GM18520 (cell line): ENCODE data around the gene TOR2A.

ENCODE experiments used
- ATAC-seq: cut with Tn5 transposase; IDR thresholded peaks from one replicate; pipeline ENCODE4 v1.9.1; 2021; ENCODE audit not compliant: unreplicated experiment

Gene TOR2A

DNA sequence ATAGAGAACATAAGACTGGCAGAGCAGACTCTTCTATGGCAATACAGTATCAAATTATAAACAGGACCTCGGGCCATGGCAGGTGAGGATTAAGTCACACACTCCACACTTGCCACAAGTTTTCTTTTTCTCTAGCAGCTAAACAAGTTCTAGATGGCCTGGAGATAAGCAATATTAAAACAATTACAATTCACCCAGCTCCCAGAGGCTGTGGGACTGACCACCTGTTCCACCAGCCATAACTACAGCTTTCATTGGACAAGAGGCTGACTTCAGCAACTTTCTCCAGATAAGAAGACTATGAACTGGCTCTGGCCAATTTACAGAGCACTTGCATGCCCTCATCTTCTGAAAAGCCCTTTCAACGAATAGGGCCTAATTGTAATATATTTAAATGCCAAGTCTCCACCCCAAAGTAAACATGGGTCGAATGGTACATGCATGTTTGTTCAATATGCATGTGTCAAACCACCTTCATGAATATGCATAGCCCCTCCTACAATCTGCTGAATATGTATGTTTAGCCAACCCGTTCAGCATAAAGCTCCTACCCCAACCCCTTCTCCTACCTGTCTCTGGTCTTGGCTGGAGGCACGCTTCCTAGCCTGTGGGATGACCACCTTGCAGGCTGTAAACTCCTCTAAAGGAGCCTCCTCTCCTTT, 34.4 kb downstream of the TOR2A start:
- no peak for ATAC-seq

DNA sequence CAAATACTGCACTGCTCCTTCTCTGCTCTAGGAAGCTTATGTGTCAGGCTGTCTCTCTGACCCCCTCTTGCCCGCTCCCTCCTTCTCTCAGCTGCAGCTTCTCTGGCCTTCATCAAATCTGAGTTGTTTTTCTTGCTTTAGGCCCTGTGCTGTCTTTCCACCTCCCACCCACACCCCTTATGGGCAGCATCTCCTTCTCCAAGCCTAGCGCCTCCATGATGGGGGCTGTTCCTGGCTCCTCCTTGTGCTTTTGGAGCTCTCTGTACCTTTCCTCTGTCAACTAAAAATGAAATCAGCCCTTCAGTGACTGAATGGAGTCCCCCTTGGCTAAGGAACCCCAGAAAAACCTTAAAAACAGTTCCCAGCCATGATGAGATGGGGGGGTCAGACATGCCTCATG, 35.0 kb downstream of the TOR2A start:
- no peak for ATAC-seq

DNA sequence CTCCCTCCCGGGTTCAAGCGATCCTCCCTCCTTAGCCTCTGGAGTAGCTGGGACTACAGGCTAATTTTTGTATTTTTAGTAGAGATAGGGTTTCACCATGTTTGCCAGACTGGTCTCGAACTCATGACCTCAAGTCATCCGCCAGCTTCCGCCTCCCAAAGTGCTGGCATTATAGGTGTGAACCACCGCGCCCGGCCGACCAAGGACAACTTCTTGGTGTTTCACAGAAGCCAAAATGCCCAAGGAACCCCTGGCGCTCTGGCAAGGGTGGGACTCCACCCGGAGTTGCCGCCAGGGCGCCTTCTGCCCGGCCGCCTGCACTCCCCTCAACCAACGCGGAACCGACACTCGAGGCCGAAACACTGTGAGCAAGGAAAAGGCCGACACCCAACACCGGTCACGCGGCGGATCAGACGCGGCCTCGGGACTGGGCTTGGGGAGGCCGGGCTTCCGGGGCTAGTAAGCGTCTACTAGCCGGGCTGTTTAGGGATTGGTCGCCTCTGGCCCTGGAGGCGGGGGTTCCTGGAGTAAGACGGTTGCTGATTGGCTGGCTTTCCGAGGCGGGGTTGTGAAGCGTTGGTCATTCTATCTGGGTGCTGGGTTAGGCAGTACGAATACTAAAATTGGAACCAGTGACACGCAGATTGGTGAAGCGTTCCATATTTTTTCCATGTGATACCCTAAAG, 36.0 kb downstream of the TOR2A start:
- no peak for ATAC-seq

DNA sequence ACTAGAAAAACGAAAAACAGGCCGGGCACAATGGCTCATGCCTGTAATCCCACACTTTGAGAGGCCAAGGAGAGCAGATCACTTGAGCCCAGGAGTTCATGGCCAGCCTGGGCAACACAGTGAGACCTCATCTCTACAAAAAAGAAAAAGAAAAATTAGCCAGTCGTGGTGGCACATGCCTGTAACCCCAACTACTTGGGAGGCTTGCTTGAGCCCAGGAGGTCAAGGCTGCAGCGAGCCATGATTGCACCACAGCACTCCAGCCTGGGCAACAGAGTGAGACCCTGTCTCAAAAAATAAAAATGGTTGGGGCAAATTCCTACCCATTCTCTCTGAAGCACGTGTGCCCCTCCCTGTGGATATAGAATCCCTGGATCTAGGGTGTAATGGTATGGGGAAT, 36.7 kb downstream of the TOR2A start:
- no peak for ATAC-seq

DNA sequence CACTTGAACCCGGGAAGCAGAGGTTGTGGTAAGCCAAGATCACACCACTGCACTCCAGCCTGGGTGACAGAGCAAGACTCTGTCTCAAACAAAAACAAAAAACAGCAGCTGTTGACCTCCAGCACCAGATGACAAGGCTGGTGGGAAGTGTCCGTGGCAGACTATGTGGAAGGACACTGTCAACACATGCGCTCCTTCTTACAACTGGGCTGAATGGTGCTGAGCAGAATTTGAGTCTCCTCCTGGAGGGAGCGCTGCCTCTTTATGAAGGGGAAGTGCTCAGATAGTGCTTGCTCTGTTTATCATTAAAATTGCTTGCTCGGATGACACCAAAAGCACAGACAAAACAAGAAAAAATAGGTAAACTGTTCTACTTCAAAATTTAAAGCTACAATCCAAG, 37.5 kb downstream of the TOR2A start:
- no peak for ATAC-seq

DNA sequence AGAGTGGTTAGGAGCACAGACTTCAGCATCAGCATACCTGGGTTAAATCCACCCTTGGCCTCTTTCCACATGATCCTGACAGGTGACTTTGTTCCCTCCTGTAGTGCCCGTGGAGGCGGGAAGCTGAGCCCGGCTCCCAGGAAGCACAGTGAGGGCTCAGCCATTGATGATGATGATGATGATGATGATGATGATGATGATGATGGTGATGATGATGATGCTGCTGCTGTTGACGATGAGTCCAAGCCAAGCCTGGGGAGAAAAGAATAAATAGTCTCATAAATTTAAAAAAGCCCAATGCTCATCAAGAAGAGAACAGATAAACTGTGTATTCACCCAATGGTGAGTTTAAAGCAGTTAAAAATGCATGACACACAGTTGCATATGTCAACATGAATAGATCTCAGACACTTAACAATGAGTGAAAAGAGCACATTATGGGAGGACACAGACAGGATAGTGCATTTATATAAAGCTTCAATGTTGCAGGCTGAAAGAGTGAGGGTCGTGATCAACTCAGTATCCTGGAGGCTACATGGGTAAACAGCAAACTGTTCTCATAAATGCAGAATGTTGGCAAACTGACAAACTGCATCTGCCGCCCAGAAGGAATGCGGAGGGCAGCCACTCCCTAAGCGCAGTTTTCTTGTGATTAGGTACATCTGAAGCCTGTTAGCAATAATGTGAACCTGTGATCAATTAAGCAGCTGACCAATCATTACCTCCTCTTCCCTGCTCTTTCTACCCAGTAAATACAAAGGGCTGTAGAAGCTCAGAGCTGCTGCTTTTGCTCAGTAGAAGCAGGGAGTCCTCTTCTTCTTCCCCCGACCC, 40.0 kb downstream of the TOR2A start:
- no peak for ATAC-seq

DNA sequence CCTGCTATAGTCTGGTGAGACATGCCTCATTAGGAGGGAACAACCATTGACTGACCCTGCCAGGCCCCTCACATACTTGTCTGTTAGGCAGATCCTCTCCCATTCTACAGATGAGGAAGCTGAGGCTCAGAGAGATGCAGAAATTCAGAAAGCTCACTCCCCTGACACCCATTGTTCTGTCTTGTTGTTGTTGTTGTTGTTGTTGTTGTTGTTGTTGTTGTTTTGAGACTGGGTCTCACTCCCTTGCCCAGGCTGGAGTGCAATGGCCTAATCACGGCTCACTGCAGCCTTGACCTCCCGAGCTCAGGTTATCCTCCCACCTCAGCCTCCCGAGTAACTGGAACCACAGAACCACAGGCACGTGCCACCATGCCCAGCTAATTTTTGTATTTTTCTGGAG, 41.4 kb downstream of the TOR2A start:
- ATAC-seq: no peak

DNA sequence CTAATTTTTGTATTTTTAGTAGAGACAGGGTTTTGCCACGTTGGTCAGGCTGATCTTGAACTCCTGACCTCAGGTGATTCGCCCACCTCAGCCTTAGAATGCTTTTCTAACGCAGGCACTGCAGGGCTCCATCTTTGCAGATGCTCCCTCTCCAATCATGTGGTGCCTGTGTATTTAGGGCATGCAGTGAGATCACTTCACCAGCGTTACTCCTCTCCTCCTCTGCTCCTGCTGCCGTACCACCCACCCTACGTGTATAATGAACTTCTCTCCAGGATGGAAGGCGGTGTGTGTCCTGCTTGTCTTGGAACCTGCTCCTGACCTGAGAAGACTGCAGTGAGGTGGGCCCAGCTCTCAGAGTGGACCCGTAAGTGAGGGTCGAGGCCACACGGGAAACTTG, 42.0 kb downstream of the TOR2A start:
- ATAC-seq: no peak

DNA sequence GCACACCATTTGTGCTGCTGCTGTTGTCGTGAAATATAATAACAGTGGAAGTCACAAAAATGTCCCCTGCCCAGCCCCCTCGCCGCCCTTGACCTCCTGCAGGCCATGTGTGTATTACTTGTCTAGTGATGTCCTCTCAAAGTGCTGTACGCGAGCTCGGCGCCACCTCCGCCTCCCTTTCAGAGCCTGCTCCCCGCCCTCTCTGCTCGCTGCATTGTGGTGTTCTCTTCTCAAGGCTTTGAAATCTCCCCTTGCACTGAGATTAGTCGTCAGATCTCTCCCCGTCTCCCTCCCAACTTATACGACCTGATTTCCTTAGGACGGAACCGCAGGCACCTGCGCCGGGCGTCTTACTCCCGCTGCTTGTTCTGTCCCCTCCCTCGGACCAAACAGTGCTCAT, 43.0 kb downstream of the TOR2A start:
- ATAC-seq: no peak

DNA sequence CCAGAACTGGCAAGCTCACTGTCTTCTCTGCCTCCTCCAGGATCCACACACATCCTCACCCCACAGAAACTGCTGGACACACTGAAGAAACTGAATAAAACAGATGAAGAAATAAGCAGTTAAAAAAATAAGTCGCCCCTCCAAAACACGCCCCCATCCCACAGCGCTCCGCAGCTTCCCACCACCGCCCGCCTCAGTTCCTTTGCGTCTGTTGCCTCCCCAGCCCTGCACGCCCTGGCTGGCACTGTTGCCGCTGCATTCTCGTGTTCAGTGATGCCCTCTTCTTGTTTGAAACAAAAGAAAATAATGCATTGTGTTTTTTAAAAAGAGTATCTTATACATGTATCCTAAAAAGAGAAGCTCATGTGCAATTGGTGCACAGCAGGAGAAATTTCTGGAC, 44.4 kb downstream of the TOR2A start:
- no peak for ATAC-seq

DNA sequence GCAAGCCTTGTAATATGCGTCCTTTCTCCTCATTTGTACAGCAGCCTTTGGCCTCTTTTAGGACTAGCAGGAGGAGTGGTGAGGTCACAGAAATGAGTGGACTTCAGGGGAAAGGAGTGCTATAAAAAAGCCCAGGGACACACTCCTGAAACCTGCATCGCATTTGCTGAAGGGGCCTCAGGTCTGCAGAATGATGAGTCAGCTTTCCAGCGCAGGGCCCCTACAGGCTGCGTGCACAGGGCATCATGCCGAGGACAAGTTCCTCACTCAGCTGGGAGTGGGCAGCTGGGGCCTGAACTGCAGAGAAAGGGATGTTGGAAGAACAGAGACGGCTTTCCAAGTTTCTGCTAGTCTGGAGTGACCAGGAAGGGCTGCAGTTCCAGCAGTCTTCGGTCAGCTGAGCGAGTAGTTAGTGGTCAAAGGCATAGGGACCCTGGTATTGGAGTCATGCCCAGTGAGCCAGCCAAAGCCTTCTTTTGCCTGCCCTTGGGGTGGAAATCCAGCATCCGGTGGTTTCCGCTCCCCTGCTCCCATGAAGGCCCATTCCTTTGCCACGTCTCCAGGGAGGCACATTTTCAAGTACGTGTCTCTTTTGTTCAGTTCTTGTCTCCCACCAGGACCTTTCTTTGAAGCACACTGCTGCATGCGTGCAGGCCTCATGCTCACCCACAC, 45.6 kb downstream of the TOR2A start:
- no peak for ATAC-seq

DNA sequence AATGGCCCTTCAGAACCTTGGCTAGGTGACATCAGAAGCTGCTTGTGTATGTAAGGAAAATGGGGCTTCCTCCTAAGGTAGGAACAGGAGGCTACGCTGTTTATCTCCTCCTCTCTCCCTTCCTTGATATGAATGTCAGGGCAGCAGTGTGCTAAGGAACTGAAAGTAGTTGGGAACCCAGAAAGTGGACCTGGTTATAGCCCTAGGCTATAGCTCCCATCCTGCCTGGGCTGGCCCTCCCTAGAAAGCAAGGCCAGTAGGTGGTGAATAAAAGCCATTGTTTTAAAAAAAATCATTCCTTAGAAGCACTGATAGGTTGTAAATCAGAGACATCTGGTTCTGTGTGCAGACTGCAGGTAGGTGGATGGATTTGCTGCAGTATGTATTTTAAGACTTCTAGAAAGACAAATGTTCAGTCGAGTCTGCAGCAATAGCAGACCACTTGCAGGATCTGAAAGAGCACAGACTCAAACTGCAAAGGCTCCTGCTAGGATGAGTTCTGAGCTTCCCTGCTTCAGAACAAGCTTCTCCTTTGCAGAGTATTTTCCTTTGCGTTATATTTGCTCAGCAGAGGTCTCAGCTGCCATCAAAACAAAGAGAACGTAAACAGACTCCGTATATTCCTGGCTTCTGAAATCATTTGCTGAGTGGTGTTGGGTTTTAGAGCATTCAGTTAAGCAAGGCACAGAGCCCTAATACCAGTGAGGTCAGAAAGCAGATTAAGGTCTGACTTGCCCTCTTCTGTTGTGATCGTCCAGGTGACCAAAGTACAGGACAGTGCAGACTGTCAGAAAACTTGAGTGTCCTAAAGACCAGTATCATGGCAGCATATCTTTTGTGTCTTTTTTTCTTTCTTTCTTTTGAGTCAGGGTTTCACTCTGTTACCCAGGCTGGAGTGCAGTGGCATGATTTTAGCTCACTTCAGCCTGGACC, 48.4 kb downstream of the TOR2A start:
- no peak for ATAC-seq

DNA sequence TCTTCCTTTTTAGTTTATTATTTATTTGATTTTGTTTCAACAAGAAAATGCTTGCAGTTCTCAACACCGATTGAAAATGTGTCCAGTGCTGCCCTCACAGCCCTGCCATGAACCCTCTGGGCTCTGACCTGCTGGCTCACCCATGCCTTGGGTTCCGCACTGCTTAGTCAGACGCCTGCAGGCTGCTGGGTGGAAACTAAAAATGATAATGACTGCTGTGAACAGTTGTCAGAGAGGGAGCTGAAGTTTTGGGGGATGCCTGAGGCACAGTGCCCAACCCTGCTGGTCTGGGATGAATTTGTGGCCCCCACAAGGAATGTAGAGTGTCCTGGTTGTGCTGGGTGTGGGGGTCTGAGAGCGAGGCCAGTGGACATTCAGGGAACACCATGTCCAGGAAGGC, 50.5 kb downstream of the TOR2A start:
- ATAC-seq: no peak

DNA sequence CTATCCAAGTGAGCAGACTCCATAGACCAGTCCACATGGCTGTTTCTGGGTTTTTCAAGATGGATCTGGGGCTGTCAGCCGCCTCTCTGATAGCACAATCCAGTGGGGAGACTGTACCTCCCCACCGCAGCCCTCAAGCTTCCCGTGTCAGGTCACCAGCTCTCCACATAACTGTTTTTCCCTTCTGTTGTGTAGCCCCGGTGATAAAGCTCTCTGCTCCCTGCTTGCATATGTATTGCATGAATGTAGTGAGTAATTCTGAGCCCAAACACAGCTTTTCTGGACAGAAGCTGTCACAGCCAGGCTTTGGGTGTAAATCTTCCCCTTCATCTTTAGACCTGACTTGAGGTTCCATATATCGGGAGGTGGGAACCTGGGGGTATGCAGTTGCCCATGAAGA, 51.4 kb downstream of the TOR2A start:
- ATAC-seq: no peak

DNA sequence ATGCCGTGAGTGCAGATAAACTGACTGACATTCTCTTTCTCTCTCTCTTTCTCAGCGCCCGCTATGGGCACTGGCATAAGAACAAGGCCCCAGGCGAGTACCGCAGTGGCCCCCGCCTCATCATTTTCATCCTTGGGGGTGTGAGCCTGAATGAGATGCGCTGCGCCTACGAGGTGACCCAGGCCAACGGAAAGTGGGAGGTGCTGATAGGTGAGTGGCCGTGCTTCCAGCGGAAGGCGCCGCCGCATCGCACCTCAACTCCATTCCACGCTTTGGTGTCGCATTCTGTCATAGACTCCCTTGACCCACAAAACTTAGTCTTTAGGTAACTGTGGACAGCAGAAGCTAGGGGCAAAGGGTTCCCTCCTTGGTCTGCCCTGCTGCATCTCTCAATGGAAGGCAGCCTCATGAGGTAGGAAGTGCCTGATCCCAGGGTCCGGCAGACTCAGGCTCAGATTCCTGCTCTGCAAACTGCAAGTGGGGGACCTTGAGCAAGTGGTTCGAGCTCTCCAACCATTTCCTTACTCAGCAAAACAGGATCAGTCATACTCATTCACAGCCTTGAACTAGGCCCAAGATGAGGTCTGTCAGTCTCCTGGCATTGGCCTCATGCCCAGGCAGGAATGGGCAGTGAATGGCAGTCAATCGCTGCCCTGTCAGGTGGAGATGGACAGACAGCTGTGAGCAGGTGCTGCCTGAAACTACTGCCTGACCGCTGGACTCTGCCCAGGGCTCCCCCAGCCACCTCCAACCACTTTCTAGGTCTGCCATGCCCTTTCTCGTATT, 52.5 kb downstream of the TOR2A start:
- no peak for ATAC-seq
